Effector memory CD4-positive, alpha-beta T cell (primary cell): ENCODE results near the gene ANG.
"Not testable (repeated sequence)": the region's sequence is repeated elsewhere in the genome, so short reads cannot be mapped to it uniquely, and the experiment has no call there.

Source experiments
- DNase-seq, 3 donors: peaks; one replicate each; pipeline ENCODE4 v3.0.0-alpha.2; 2020
- H3K27ac ChIP-seq: 2 replicates; pipeline ENCODE4 v1.7.0; 2013; ENCODE audit warnings: mild to moderate bottlenecking, low read length, moderate library complexity; ENCODE audit not compliant: insufficient read depth, poor library complexity, severe bottlenecking
- H3K27me3 ChIP-seq: replicated peaks from 2 replicates; pipeline ENCODE4 v1.7.0; 2013; ENCODE audit warnings: mild to moderate bottlenecking, low read length; ENCODE audit not compliant: insufficient read depth, control insufficient read depth, poor library complexity, severe bottlenecking
- H3K36me3 ChIP-seq: 2 replicates; pipeline ENCODE4 v1.7.0; 2013; ENCODE audit warnings: mild to moderate bottlenecking, low read length, moderate library complexity; ENCODE audit not compliant: control insufficient read depth, insufficient read depth
- H3K4me1 ChIP-seq: 2 replicates; pipeline ENCODE4 v1.7.0; 2013; ENCODE audit warnings: low read length, mild to moderate bottlenecking; ENCODE audit not compliant: control insufficient read depth, insufficient read depth, poor library complexity, severe bottlenecking
- H3K4me3 ChIP-seq: 2 replicates; pipeline ENCODE4 v1.7.0; 2013; ENCODE audit warnings: low read length, low read depth, mild to moderate bottlenecking; ENCODE audit not compliant: insufficient read depth, poor library complexity, severe bottlenecking
- H3K9me3 ChIP-seq: 2 replicates; pipeline ENCODE4 v1.7.0; 2013; ENCODE audit warnings: mild to moderate bottlenecking, low read length, moderate library complexity; ENCODE audit not compliant: control insufficient read depth
- total RNA-seq, 3 donors: gene quantifications; one replicate each; lab custom pipeline; 2026; lab: John Stamatoyannopoulos, UW

Gene ANG
- 0 to 0.39 (median 0.35) reads per million in 3 donors for total RNA-seq

- Histone ChIP-seq H3K4me1 (no peaks in the 10 kb centered on the region), H3K27ac (no peak within 1 kb of the TSS), H3K36me3 (no peaks in the 10 kb centered on the region), H3K9me3 (no peaks in the 10 kb centered on the region), H3K4me3 (no peak within 1 kb of the TSS), H3K27me3 (no peaks in the 10 kb centered on the region)
- no peak for DNase-seq
These were observed at the start of gene ANG for GRCh38 chr14:20688167-20688839. ANG (plus strand) TSS chr14:20688764; CDS start chr14:20693565, 4,801 bp downstream.

- Histone ChIP-seq H3K9me3 (no peaks in the 10 kb centered on the region), H3K27me3 (no peaks in the 10 kb centered on the region), H3K27ac (no peak within 1 kb of the TSS), H3K36me3 (no peaks in the 10 kb centered on the region), H3K4me3 (no peak within 1 kb of the TSS), H3K4me1 (no peaks in the 10 kb centered on the region)
- no peak for DNase-seq
These were observed 47.0 kb upstream of the ANG start, which contains the start of gene OR6S1 for GRCh38 chr14:20641591-20641990. OR6S1 (minus strand) TSS chr14:20641691; CDS start chr14:20641691, 0 bp downstream.

GRCh38 chr14:20642182-20642581 lies 46.4 kb upstream of the ANG start:
- H3K27me3 ChIP-seq = no peaks in the 10 kb centered on the region
- no peak overlapping the region for H3K4me3 ChIP-seq
- H3K9me3 ChIP-seq = no peaks in the 10 kb centered on the region
- no peaks in the 10 kb centered on the region for H3K36me3 ChIP-seq
- DNase-seq = no peak
- H3K4me1 ChIP-seq = no peaks in the 10 kb centered on the region
- no peak overlapping the region for H3K27ac ChIP-seq

GRCh38 chr14:20642755-20643154 lies 45.8 kb upstream of the ANG start:
- H3K4me1 ChIP-seq, H3K27ac ChIP-seq, H3K27me3 ChIP-seq, DNase-seq, H3K36me3 ChIP-seq, H3K4me3 ChIP-seq, H3K9me3 ChIP-seq: not testable (repeated sequence)

GRCh38 chr14:20644520-20644919 lies 44.0 kb upstream of the ANG start:
- Histone ChIP-seq H3K4me3 (no peak overlapping the region), H3K9me3 (no peaks in the 10 kb centered on the region), H3K4me1 (no peaks in the 10 kb centered on the region), H3K27ac (no peak overlapping the region), H3K36me3 (no peaks in the 10 kb centered on the region), H3K27me3 (no peaks in the 10 kb centered on the region)
- DNase-seq = no peak

GRCh38 chr14:20645481-20645880 lies 43.1 kb upstream of the ANG start:
- H3K27ac ChIP-seq = no peak overlapping the region
- H3K4me3 ChIP-seq = no peak overlapping the region
- H3K36me3 ChIP-seq = no peaks in the 10 kb centered on the region
- H3K9me3 ChIP-seq = no peaks in the 10 kb centered on the region
- no peaks in the 10 kb centered on the region for H3K27me3 ChIP-seq
- no peak for DNase-seq
- H3K4me1 ChIP-seq = no peaks in the 10 kb centered on the region

- H3K4me3 ChIP-seq = no peak overlapping the region
- peaks cover 16% of the 10 kb centered on the region for H3K4me1 ChIP-seq
- H3K9me3 ChIP-seq = no peaks in the 10 kb centered on the region
- no peak overlapping the region for H3K27ac ChIP-seq
- peaks cover 36% of the 10 kb centered on the region for H3K27me3 ChIP-seq
- H3K36me3 ChIP-seq = no peaks in the 10 kb centered on the region
- DNase-seq = peak in 1 of 3 donors; percentile 13
These were observed 35.3 kb upstream of the ANG start for GRCh38 chr14:20652996-20653975.

- Histone ChIP-seq H3K9me3 (no peaks in the 10 kb centered on the region), H3K36me3 (no peaks in the 10 kb centered on the region), H3K27ac (no peak overlapping the region), H3K4me3 (no peak overlapping the region), H3K4me1 (peaks cover 16% of the 10 kb centered on the region), H3K27me3 (peaks cover 36% of the 10 kb centered on the region)
- no peak for DNase-seq
These were observed 32.7 kb upstream of the ANG start for GRCh38 chr14:20655851-20656250.

GRCh38 chr14:20656274-20656673 lies 32.3 kb upstream of the ANG start:
- Histone ChIP-seq H3K36me3 (no peaks in the 10 kb centered on the region), H3K27me3 (peaks cover 33% of the 10 kb centered on the region), H3K9me3 (no peaks in the 10 kb centered on the region), H3K4me1 (peaks cover 16% of the 10 kb centered on the region), H3K27ac (no peak overlapping the region), H3K4me3 (no peak overlapping the region)
- DNase-seq = no peak
